ENCODE measurements around the gene GNE.
"Not testable (repeated sequence)": the region's sequence is repeated elsewhere in the genome, so short reads cannot be mapped to it uniquely, and the experiment has no call there.

The GNE gene

GRCh38 chr9:36268007-36268427, 9.8 kb upstream of the GNE start:
- no peak for DNase-seq

- no peak for DNase-seq
These were observed 6.6 kb upstream of the GNE start for GRCh38 chr9:36264896-36265295.

- peak; percentile 26 for DNase-seq
These were observed 5.4 kb upstream of the GNE start for GRCh38 chr9:36263683-36264082.

GRCh38 chr9:36258996-36259533, 817 bp upstream of the GNE start:
- no peak for DNase-seq

GRCh38 chr9:36251428-36251827, 6.8 kb downstream of the GNE start:
- DNase-seq, result no peak

- DNase-seq, result no peak
These were observed 8.2 kb downstream of the GNE start for GRCh38 chr9:36250079-36250478.

GRCh38 chr9:36249189-36249588, 9.1 kb downstream of the GNE start:
- no peak for DNase-seq

GRCh38 chr9:36248061-36248460, 10.2 kb downstream of the GNE start:
- DNase-seq, result peak; percentile 5

GRCh38 chr9:36247356-36247755, 10.9 kb downstream of the GNE start:
- no peak for DNase-seq

- no peak for DNase-seq
These were observed 12.3 kb downstream of the GNE start for GRCh38 chr9:36245906-36246305.

- DNase-seq, result not testable (repeated sequence)
These were observed 18.6 kb downstream of the GNE start for GRCh38 chr9:36239675-36240074.

GRCh38 chr9:36239205-36239604, 19.0 kb downstream of the GNE start:
- not testable (repeated sequence) for DNase-seq

GRCh38 chr9:36237230-36237629, 21.0 kb downstream of the GNE start:
- DNase-seq, result no peak

GRCh38 chr9:36222449-36222848, 35.8 kb downstream of the GNE start:
- DNase-seq, result no peak

GRCh38 chr9:36221667-36222066, 36.6 kb downstream of the GNE start:
- DNase-seq, result no peak

GRCh38 chr9:36218411-36218901, 39.8 kb downstream of the GNE start:
- no peak for DNase-seq

GRCh38 chr9:36218011-36218410, 40.2 kb downstream of the GNE start:
- no peak for DNase-seq

GRCh38 chr9:36217256-36217968, 40.8 kb downstream of the GNE start:
- DNase-seq, result no peak

GRCh38 chr9:36214571-36214970, 43.7 kb downstream of the GNE start:
- DNase-seq, result no peak

GRCh38 chr9:36213989-36214388, 44.3 kb downstream of the GNE start:
- DNase-seq, result no peak

- DNase-seq, result no peak
These were observed 44.9 kb downstream of the GNE start for GRCh38 chr9:36213387-36213786.

GRCh38 chr9:36211510-36211909, 46.7 kb downstream of the GNE start:
- no peak for DNase-seq

GRCh38 chr9:36210722-36211121, 47.5 kb downstream of the GNE start:
- DNase-seq, result no peak

- no peak for DNase-seq
These were observed 49.6 kb downstream of the GNE start for GRCh38 chr9:36208521-36209253.
